Measurements from ENCODE around the gene TTLL6. TPM values are rescaled to one million over a fixed set of nuclear protein-coding genes. Genes with fewer than 3 reads are reported as not detected.

Gene TTLL6
- total and polyA plus RNA-seq, 2 of the 8 experiments (the other 6 are each of a cell fraction or from before 2014, with no cell fraction given): 2.6 to 4.3 TPM

DNA sequence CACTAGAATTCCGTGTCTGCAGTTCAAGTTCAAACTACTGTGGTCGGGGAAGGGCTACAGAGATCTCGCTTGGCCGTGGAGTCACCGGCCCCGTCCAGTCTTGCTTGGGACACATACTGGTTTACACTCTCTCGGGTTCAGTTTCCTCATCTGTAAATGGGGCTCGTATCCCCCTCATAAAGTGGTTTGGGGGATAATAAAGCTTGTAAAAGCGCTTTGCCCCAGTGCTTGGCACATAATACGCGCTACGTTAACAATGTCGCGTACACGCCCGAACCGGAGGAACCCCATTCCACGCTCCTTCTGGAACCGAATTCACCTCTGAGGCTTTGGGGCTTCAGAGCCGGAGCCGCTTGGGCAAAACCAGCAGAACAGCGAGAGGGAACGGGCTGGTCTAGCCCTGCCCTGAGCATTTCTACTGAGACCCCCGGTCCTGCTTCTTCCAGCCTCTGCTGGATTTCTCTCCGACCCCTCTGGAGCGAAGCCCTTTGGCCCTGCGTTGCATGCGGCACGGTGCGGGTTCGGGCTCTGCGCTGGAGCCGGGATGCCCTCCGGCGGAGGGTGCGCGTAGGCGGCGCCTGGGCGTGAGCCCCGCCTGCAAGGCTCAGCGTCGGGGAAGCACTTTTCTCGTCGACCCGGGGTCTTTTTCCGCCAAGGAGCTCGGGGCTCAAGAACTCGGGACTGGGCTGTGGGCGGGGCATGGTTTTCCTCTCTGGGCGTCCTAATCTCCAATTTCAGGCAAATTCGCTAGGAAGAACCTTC, 62.3 kb downstream of the TTLL6 start (continued):
- TF ChIP-seq EGR1 (IDR thresholded peaks at IDR 0.05; ENCODE audit: borderline replicate concordance, low read depth, low read length) (peak; percentile 39; the same call in 1 of the 2 replicates), RAD21 (IDR thresholded peaks at IDR 0.05 in 1 of 2, conservative IDR thresholded peaks at IDR 0.05 in 1 of 2; ENCODE audit: low read depth in 2 of 2, low read length in 2 of 2) (peak in 1 of 2 experiments; percentile 17; a peak in 2 of 4 replicates), POLR2A (IDR thresholded peaks at IDR 0.05; ENCODE audit: control extremely low read depth in 1 of 2, low read depth in 2 of 2, low read length in 2 of 2) (no peak)
- TF ChIP-seq, protein P1, sequence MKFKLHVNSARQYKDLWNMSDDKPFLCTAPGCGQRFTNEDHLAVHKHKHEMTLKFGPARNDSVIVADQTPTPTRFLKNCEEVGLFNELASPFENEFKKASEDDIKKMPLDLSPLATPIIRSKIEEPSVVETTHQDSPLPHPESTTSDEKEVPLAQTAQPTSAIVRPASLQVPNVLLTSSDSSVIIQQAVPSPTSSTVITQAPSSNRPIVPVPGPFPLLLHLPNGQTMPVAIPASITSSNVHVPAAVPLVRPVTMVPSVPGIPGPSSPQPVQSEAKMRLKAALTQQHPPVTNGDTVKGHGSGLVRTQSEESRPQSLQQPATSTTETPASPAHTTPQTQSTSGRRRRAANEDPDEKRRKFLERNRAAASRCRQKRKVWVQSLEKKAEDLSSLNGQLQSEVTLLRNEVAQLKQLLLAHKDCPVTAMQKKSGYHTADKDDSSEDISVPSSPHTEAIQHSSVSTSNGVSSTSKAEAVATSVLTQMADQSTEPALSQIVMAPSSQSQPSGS (IDR thresholded peaks at IDR 0.05; ENCODE audit: low read length): no peak
- TF ChIP-seq, protein P2, sequence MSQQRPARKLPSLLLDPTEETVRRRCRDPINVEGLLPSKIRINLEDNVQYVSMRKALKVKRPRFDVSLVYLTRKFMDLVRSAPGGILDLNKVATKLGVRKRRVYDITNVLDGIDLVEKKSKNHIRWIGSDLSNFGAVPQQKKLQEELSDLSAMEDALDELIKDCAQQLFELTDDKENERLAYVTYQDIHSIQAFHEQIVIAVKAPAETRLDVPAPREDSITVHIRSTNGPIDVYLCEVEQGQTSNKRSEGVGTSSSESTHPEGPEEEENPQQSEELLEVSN (IDR thresholded peaks at IDR 0.05): 0 out of 2 replicates have a peak, but pooled peaks have one; percentile 12
